Right ventricle myocardium superior (tissue), 1 donor: Measurements from ENCODE around the gene CDK5RAP3. TPM values are rescaled to one million over a fixed set of nuclear protein-coding genes. Genes with fewer than 3 reads are reported as not detected.
"Not testable (repeated sequence)": the region's sequence is repeated elsewhere in the genome, so short reads cannot be mapped to it uniquely, and the experiment has no call there.

ENCODE experiments used
- ATAC-seq: fragments of 200-7000 bp; cut with Tn5 transposase; one replicate; pipeline ENCODE4 v1.9.1; 2020; ENCODE audit warnings: mild to moderate bottlenecking; ENCODE audit not compliant: poor library complexity
- DNase-seq: peaks from one replicate; pipeline ENCODE4 v3.0.0-alpha.2; 2020
- intact Hi-C: fragments of 100-400 bp; cut with DNase I; formaldehyde crosslinking; loops from one replicate; pipeline ENCODE4 v1.11.2; 2022
- total RNA-seq: library from RNA; stranded (reverse); fragmentation: NEBNext Ultra II Directional; extraction: Animal tissue kit (Norgen Biotek cat#: 25700); gene quantifications from one replicate; pipeline ENCODE4 v1.2.1, GENCODE V29; 2021
- donor health status: DM: no; HTN: yes; CAD: no; lungs with severe emphysema.

The CDK5RAP3 gene
- total RNA-seq, 1 donor from 2014 or later = 50.3 TPM

DNA sequence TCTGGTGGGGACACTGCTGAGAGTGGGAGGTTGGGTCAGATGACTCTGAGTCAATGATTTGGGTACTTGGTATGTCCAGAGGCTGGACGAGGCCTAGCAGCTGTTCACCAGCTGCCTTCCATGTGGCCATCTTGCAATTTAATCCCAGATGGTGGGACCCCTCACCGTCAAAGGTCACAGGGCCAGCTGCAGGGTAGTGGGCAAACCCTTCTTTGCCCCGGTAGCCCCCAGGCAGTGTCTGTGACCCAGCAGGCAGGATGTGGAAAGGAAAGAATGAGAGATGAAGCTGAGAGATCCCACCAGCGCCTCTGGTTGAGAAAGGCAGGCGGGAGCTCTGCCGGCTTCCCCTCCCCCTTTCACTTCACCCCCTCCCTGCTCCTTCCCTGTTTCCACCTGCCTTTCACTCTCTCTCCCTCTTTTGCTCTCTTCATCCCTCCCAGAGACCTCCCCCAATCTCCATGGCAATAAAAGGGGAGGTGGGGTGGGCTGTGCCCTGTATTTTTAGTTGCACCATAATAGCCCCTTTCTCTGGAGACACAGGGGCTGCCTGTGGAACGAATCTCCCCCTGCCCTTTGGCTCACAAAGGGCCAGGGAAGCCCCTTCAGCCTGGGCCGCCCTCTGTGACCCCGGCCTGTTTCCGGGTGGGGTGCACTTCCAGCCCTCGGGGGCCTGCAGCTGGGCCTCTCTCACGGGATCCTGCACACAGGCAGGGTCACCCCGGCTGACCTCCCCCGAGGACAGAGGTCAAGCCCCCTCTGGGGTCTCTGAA lies 20.2 kb downstream of the CDK5RAP3 start:
- ATAC-seq (no peak), DNase-seq (no peak)
- intact Hi-C loops = no loop called here

DNA sequence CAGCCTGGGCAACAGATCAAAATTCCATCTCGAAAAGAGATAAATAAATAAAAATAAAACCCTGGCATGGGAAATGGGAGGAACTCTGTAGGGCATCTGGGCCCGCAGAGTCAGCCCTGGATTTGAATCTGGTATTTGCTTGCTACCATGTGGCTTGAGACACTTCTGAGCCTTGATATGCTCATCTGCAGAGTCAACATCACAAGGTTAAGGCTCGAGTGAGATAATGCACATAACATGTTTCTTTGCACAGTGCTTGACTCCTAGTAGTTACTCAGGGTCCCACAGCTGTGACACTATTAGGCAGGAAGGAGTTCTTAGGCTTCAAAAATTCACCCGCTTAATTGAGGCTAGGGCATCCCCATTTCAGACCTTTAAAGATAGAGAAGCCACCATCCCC lies 21.3 kb downstream of the CDK5RAP3 start:
- ATAC-seq = peak; percentile 43
- intact Hi-C loops = no loop called here
- no peak for DNase-seq

DNA sequence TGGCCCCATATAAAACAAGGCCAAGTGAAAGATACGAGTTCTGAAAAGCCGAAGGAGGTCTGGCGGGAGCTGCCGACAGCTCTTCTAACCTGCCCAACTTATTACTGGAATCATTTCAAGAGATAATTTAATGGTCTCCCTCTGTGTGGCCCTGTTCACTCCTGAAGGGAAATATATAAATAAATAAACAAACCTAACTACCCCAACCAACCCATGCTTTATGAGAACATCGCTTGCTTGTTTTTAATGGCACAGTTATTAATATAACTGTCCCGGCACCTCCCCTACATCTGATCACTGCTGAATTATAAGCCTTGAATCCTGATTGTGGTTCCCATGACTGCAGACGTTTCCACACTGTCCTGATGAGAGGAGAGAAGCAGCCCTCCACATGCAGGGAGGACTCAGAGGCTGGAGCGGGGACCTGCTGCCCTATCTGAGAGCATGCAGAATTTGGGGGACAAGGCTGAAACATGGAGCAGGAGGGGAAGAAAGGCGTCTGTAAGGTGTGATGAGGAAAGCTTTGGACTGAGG lies 22.2 kb downstream of the CDK5RAP3 start:
- intact Hi-C loops = no loop called here
- no peak for DNase-seq
- peak; percentile 50 for ATAC-seq

DNA sequence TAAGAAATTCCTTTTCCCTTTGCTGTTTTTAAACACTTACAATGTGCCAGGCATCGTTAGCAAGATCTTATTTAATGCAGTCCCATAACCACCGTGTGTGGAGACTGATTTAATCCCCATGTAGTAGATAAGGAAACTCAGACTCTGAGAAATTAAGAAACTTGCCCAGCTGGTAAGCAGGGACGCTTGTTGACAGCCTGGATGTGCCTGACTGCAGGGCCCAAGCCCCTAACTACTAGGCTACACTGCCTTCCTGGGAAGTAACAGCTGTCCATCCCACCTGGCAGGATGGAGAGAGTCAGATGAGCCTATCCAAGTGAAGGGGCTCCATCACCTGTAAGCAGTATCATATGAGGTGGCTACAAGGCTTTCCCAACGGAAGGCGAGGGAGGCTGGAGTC lies 23.1 kb downstream of the CDK5RAP3 start:
- DNase-seq (no peak), ATAC-seq (no peak)
- intact Hi-C loops = no loop called here

DNA sequence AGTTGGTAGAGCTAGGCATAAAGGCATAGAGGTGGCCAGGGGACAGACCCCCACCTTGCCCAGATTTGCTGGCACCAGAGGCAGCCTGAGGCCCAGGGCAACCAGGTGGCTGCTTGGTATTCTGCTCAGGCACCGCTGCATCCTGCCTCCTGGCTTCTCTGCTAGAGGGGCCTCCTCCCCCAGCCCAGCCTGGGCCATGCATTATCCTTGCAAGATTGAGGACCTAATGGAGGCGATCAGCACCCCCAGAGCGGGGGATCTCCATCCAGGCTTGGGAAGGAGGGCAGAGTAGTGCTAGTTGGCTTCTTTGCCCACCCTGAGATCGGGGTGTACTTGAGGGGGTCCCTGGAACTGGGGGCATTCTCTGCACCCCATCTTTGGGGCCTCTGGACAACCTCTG lies 23.8 kb downstream of the CDK5RAP3 start:
- intact Hi-C loops = no loop called here
- DNase-seq = no peak
- ATAC-seq = no peak

DNA sequence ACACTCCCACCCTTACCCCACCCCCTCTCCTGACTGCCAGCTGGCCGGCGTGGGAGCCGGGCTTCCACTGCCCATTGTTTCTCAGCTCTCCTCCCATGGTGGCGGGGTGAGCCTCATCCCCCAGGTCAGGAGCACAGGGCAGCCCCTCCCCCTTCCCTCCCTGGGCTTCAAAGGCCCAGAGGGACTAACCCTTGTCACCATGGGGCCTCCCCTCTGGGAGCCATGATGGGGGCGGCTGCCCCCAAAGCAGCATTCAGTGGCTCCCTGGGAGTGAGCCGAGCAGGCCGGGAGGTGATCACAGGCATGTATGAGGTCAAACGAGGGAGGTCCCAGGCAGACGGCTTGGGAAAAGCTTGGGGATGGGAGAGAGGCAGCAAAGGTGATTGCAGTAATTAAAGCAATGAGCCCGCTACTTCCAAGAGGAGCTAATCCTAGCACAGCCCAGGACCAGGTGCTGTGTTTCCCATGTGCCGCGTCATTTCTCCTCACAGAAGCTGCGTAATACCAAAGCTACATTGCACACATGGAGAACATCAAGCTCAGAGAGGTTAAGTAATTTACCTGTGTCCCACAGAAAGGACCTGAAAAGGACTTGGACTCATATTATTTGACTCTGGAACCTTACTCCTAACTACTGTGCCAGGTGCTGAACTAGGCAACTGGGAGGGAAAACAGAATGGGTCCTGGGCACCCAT lies 24.5 kb downstream of the CDK5RAP3 start:
- intact Hi-C loops = no loop called here
- no peak for DNase-seq
- no peak for ATAC-seq

DNA sequence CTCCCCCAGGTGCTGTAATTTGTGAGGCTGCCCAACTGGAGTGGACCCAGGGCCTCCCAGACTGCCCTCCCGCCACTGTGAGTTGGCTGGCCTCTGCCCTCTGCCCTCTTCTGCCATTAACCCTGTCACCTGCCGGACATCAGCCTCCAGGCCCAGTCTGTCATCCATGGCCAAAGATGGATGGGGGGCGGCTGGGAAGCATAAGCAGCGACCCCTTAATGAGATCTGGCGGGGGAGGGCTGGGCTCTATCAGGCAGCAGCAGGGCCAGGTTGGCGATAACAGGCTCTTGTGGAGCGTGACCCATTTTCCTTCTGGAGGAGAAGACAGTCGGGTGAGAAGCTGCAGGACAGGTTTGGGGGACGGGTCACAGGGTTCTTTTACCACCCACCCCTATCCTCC lies 25.3 kb downstream of the CDK5RAP3 start:
- intact Hi-C loops = no loop called here
- ATAC-seq = no peak

DNA sequence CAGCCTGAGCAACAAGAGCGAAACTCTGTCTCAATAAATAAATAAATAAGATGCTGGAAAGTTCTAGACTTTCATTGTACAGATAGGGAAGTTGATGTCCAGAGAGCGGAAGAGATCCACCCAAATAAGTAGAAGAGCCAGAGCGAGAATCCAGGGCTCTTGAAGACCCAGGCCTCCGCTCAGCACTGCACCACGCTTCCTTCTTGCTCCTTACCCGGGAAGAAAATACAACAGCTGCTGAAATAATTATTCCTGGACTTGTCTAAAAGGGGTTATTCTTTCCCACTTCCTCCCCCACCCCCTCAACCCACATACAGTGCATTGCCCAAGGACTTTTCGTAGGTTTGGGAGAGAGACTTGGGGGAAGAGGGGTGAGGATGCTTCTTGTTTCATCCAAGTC lies 26.7 kb downstream of the CDK5RAP3 start:
- intact Hi-C loops = no loop called here
- DNase-seq (no peak), ATAC-seq (no peak)

More for the DNA sequence above, 25.3 kb downstream of the CDK5RAP3 start:
- no peak for DNase-seq

DNA sequence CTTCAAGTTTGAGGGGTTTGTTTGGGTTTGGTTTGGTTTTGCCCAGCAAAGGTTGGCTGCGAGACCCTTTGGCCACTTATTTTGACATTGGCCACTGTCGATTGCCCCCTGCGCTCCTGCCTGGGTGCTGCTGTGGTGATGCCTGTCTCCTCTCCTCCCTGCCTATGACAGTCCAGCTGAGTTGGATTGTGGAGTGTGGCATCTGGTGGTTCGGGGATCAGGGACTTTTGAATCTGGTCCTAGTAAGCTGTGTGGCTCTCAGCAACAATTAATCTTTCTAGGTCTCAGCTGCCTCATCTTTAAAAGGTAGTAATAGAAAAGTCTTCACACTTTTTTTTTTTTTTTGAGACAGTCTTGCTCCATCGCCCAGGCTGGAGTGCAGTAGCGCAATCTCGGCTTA lies 27.1 kb downstream of the CDK5RAP3 start:
- ATAC-seq (no peak), DNase-seq (no peak)
- intact Hi-C loops = no loop called here

DNA sequence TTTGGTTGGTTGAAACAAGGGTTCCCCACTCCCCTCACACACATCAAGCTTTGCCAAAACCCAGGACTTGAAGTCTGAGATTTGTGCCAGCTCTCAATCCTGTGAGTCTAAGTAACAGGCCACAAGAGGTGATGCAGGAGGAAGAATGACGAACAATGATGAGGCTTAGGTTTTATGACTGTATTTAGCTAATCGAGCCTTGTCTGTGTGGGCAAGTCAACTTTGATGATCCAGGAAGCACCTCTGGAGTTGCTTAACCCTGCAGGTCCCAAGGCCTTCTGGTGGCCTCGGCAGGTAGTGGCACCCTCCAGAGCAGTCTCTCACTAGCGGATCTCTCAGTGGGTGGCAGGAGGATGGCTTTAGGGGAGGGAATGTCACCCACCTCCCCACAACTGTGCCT lies 28.7 kb downstream of the CDK5RAP3 start:
- DNase-seq (no peak), ATAC-seq (no peak)
- intact Hi-C loops = no loop called here

DNA sequence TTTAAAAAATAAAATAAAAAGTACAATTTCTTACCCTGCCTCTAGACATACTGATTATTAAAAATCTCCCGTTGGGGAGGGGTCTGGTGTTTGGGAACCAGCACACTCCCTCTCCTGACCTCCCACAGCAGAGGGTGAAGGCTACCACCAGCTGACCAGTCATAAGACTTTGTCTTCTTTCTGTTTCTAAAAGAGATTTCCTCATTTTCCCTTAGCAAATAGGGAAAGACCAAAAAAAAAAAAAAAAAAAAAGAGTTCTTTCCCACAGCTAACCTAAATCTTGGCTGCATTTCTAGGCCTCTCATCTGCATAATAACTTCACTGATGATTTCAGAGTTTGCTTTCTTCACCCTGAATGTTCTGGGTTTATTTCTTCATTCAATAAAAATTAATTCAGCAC lies 30.3 kb downstream of the CDK5RAP3 start:
- intact Hi-C loops = no loop called here
- DNase-seq (no peak), ATAC-seq (peak; percentile 33)

DNA sequence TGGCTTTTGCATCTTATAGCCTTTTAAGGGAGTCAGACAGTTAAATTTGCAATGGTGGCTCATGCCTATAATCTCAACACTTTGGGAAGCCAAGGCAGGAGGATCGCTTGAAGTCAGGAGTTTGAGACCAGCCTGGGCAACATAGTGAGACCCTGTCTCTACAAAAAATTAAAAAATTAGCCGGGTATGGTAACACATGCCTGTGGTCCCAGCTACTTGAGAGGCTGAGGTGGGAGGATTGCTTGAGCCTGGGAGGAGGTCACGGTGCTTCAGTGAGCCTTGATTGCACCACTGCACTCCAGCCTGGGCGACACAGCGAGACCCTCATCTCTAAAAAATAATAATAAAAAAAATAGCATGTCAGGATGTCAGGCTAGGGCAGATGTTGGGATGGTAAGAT lies 30.7 kb downstream of the CDK5RAP3 start:
- DNase-seq, intact Hi-C loops, ATAC-seq: not testable (repeated sequence)

DNA sequence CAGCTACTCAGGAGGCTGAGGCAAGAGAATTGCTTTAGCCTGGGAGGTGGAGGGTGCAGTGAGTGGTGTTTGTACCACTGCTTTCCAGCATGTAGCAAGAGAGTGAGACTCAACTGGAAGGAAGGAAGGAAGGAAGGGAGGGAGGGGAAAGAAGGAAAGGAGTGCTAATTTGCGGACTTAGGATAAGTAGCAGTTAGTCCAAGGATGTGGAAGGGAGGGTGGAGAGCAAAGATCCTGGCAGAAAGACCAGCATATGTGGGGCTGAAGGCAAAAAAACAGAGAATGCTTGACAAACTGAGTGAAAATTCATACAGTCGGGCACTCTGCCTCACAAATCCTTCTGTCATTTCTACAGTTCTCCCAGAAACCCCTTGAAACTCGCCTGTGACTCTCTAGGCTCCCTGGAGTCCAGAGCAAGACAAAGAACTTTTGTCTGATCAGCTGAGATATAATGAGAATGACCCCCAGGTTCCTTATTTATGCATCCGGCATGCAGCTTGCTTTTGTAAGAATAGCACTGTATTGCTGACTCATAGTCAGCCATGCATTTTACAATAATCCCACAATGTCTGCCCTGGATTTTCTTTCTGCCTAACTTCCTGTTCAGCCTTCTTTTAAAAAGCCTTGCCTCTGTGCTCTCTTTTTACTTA lies 31.5 kb downstream of the CDK5RAP3 start:
- intact Hi-C loops = no loop called here
- DNase-seq (no peak), ATAC-seq (peak; percentile 69)

DNA sequence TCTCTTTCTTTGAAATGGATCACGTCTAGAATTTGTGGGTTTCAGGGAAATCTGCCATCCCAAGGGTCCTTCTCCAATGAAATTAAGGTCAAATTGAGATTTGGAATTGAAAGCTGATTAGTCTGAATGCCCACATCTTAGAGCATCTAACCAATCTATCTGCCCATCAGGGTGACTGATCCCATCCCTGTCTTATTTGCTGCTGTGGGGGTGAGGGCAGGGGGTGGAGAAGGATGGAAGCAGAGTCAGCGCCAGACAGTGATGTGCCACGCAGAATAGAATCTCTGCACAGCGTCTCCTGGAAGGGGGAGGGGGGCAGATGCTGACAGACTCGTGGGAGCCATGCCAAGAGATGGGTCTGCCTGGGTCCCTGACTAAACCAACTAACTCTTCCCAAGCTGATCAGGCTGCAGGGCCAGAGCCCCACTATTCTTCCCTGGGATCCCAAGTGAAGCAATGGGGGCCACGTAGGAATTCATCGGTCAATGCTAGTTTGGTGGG lies 32.1 kb downstream of the CDK5RAP3 start:
- no peak for ATAC-seq
- intact Hi-C loops = no loop called here
- no peak for DNase-seq

DNA sequence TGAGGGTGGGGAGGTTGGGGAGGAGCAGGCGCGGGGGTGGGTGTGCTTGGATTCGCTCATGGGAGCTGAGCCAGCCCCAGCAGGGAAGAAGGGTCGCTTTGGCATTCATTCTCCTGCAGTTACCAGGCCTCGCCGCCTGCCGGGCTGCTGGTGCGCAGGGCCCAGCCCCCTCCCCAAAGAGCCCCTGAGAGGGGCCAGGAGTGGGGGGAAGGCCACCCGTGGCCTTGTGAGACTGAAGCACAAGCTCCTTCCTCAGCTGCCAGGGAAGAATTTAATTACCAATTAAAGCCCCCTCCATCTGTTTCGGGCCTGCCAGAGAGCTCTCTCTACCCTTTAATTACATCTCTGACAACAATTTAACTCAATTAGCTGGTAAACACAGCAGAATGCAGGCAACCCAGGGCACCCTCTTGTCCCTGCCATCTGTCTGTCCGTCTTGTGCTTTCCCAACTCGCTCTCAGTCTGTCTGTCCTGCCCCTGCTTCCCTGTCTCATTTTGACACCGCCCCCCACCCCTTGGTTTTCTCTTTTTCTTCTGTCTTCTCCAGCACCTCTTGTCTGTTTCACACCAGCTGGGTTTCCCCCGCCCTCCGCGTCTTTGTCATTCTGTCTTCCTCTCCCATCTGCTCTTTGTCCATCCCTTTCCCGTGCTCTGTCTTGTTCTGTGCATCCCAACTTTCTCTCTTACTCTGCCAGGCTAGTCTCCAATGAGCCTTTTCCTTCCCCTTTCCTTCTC lies 32.7 kb downstream of the CDK5RAP3 start:
- ATAC-seq = no peak
- intact Hi-C loops = no loop called here
- no peak for DNase-seq

DNA sequence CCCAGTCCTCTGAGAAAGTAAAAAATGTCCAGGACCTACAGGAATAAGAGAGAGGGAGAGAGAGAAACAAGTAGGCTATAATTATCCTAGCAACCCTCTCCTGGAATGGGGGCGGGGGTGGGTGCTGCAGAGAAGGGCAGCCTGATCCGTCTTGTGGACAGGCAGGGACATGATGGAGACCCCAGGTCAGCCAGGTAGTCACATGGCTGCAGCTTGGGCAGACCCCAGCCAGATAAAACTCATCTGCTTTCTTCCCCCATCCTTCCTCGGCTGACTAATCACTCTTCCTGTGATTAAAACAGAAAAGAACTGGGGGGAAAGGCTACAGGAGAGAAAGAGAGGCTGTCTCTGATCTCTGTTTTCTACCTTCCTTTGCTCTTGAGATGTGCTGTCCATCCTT lies 34.1 kb downstream of the CDK5RAP3 start:
- intact Hi-C loops = no loop called here
- ATAC-seq = no peak
- no peak for DNase-seq

DNA sequence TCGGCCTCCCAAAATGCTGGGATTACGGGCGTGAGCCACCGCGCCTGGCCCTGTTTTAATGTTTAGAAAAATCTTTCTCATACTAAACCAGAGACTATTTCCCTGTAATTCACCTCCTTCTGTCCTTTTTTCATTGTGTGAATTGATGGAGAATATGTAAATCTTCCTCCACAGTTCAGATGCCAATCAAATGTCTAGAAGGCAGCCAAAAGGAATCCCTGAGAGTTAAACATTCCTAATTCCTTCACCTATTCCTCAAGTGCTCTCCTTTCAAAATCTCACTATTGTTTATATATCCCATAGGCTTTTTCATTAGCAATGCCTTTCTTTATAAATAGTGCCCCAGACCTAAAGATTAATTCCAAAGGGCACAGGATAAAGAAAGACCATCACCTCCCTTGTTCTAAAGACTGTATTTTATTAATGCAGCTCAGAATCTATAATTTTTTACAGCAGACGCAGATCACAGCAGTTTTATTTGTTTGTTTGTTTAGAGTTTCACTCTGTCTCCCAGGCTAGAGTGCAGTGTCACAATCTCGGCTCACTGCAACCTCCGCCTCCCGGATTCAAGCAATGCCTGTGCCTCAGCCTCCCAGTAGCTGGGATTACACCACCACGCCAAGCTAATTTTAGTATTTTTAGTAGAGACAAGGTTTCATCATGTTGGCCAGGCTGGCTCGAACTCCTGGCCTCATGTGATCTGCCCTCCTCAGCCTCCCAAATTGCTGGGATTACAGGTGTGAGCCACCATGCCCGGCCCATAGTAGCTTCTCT lies 36.2 kb downstream of the CDK5RAP3 start:
- ATAC-seq = no peak
- intact Hi-C loops = no loop called here
- no peak for DNase-seq

DNA sequence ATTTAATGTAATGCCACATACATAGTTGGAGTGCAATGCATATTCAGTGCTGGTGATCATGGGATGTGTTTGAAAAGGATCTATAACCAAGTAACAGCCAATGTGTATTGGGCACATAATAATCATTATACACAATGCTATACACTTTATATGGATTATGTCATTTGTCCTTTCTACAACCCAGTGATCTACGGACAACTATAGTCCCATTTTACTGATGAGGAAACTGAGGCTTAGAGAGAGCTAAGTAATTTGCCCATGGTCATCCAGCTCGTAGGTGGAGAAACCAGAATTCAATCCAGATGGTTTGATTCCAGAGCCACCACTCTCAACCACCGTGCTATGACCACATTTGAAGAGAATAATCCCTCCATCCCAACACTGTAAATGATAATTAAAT lies 39.3 kb downstream of the CDK5RAP3 start:
- intact Hi-C loops = no loop called here
- ATAC-seq (no peak), DNase-seq (no peak)
